Activated naive CD4-positive, alpha-beta T cell treated with anti-CD3 and anti-CD28 coated beads, Interleukin-2, amount 10 ng/mL, durations not matched to agents 7 days and 5 days (primary cell): Measurements from ENCODE around the gene B3GAT2.

Experiments used
- CTCF ChIA-PET: fragments of 350-600 bp; sonication (Branson Sonifier 250); formaldehyde crosslinking; loops from one replicate; lab custom pipeline; 2021; ENCODE audit warnings: antibody characterized with exemption; lab: Charles Lee
- DNase-seq: peaks from one replicate; pipeline ENCODE4 v3.0.0-alpha.2; 2020
- H3K27ac Mint-ChIP-seq: one replicate; pipeline ENCODE4 v1.8.0; 2021; ENCODE audit warnings: mild to moderate bottlenecking, moderate library complexity, mixed read lengths
- H3K27me3 Mint-ChIP-seq: one replicate; pipeline ENCODE4 v1.8.0; 2021; ENCODE audit warnings: mild to moderate bottlenecking, mixed read lengths
- H3K36me3 Mint-ChIP-seq: one replicate; pipeline ENCODE4 v1.8.0; 2021; ENCODE audit warnings: mixed read lengths
- H3K4me1 Mint-ChIP-seq: one replicate; pipeline ENCODE4 v1.8.0; 2021; ENCODE audit warnings: mixed read lengths
- H3K4me3 Mint-ChIP-seq: one replicate; pipeline ENCODE4 v1.8.0; 2021; ENCODE audit warnings: mild to moderate bottlenecking, moderate library complexity, mixed read lengths
- H3K9me3 Mint-ChIP-seq: one replicate; pipeline ENCODE4 v1.8.0; 2021; ENCODE audit warnings: mixed read lengths

Gene B3GAT2

GRCh38 chr6:70846207-70846835 lies 110.5 kb downstream of the B3GAT2 start:
- H3K36me3 Mint-ChIP-seq, result peaks cover 17% of the 10 kb centered on the region
- H3K27me3 Mint-ChIP-seq, result no peaks in the 10 kb centered on the region
- no peaks in the 10 kb centered on the region for H3K9me3 Mint-ChIP-seq
- no peak overlapping the region for H3K4me3 Mint-ChIP-seq
- no peak for DNase-seq
- no peak overlapping the region for H3K27ac Mint-ChIP-seq
- CTCF ChIA-PET, result no interaction called here
- no peaks in the 10 kb centered on the region for H3K4me1 Mint-ChIP-seq

- Mint-ChIP-seq H3K9me3 (no peaks in the 10 kb centered on the region), H3K27me3 (no peaks in the 10 kb centered on the region), H3K4me1 (no peaks in the 10 kb centered on the region), H3K4me3 (no peak overlapping the region), H3K27ac (no peak overlapping the region), H3K36me3 (peaks cover 18% of the 10 kb centered on the region)
- CTCF ChIA-PET, result no interaction called here
- no peak for DNase-seq
Measured at GRCh38 chr6:70844301-70844700, 112.6 kb downstream of the B3GAT2 start.

- CTCF ChIA-PET, result interaction anchor here (1.1 kb wide), 1 partner anchor 37 kb away, joined by 3 read pairs; no protein-coding TSS in a partner anchor
- H3K27me3 Mint-ChIP-seq, result no peaks in the 10 kb centered on the region
Measured at GRCh38 chr6:70843328-70843918, 113.4 kb downstream of the B3GAT2 start.

GRCh38 chr6:70842541-70842940 lies 114.3 kb downstream of the B3GAT2 start:
- no peak overlapping the region for H3K4me3 Mint-ChIP-seq
- peaks cover 14% of the 10 kb centered on the region for H3K36me3 Mint-ChIP-seq
- DNase-seq, result no peak
- H3K4me1 Mint-ChIP-seq, result no peaks in the 10 kb centered on the region
- CTCF ChIA-PET, result no interaction called here
- no peaks in the 10 kb centered on the region for H3K9me3 Mint-ChIP-seq
- H3K27ac Mint-ChIP-seq, result no peak overlapping the region
- H3K27me3 Mint-ChIP-seq, result no peaks in the 10 kb centered on the region

More at GRCh38 chr6:70843328-70843918, 113.4 kb downstream of the B3GAT2 start:
- no peaks in the 10 kb centered on the region for H3K9me3 Mint-ChIP-seq
- peaks cover 16% of the 10 kb centered on the region for H3K36me3 Mint-ChIP-seq
- H3K4me1 Mint-ChIP-seq, result no peaks in the 10 kb centered on the region
- no peak overlapping the region for H3K4me3 Mint-ChIP-seq
- DNase-seq, result no peak
- H3K27ac Mint-ChIP-seq, result no peak overlapping the region

DNA sequence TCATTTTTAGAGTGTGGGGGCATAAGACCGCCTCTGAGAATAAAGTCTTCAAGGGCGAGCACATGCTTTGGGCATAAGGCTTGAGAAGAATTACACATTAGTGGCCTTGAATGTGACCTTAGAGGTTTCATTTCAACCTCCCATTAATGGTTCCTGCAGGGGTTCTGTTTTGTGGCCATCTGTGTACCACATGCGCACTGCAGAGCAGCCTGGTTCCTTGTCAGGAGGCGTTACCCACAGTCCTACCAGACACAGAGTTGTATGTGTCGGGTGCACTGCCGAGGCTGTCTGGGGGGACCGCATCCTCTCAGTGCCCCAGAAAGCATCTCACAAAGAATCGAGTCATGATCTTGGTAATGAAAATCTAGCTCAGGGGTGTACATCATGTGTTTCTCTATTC lies 115.7 kb downstream of the B3GAT2 start:
- no peak for DNase-seq
- H3K9me3 Mint-ChIP-seq, result no peaks in the 10 kb centered on the region
- H3K4me3 Mint-ChIP-seq, result no peak overlapping the region
- no peaks in the 10 kb centered on the region for H3K27me3 Mint-ChIP-seq
- H3K4me1 Mint-ChIP-seq, result no peaks in the 10 kb centered on the region
- CTCF ChIA-PET, result no interaction called here
- H3K27ac Mint-ChIP-seq, result no peak overlapping the region
- H3K36me3 Mint-ChIP-seq, result peaks cover 15% of the 10 kb centered on the region

- H3K27ac Mint-ChIP-seq, result no peak overlapping the region
- CTCF ChIA-PET, result no interaction called here
- H3K36me3 Mint-ChIP-seq, result peaks cover 10% of the 10 kb centered on the region
- no peak overlapping the region for H3K4me3 Mint-ChIP-seq
- H3K27me3 Mint-ChIP-seq, result no peaks in the 10 kb centered on the region
- DNase-seq, result no peak
- no peaks in the 10 kb centered on the region for H3K4me1 Mint-ChIP-seq
- no peaks in the 10 kb centered on the region for H3K9me3 Mint-ChIP-seq
Measured at GRCh38 chr6:70839286-70840266, 117.3 kb downstream of the B3GAT2 start.

GRCh38 chr6:70838907-70839285 lies 118.0 kb downstream of the B3GAT2 start:
- Mint-ChIP-seq H3K4me3 (no peak overlapping the region), H3K27ac (no peak overlapping the region), H3K27me3 (no peaks in the 10 kb centered on the region), H3K36me3 (peaks cover 10% of the 10 kb centered on the region), H3K9me3 (no peaks in the 10 kb centered on the region), H3K4me1 (no peaks in the 10 kb centered on the region)
- CTCF ChIA-PET, result no interaction called here
- DNase-seq, result no peak

DNA sequence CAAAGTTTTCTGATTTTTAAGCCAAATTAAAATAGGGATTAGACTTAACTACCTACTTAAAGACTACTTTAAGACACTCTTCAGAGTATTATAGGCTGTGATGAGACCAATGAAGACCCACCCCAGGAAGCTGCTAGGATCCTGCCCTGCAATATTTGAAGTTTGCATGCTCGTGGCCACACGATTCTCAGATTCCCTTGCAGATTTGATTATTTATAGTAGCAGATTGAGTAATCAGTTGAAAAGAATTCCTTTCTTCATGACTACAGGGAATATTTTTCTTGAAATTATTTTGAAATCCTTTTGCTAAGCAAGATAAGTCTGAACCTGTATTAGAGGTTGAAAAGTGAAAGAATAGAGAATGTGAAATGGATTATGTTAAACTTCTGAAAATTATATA lies 122.3 kb downstream of the B3GAT2 start:
- Mint-ChIP-seq H3K4me3 (no peak overlapping the region), H3K27me3 (no peaks in the 10 kb centered on the region), H3K27ac (no peak overlapping the region), H3K4me1 (no peaks in the 10 kb centered on the region), H3K36me3 (peaks cover 23% of the 10 kb centered on the region), H3K9me3 (peaks cover 4% of the 10 kb centered on the region)
- DNase-seq, result no peak
- CTCF ChIA-PET, result no interaction called here

DNA sequence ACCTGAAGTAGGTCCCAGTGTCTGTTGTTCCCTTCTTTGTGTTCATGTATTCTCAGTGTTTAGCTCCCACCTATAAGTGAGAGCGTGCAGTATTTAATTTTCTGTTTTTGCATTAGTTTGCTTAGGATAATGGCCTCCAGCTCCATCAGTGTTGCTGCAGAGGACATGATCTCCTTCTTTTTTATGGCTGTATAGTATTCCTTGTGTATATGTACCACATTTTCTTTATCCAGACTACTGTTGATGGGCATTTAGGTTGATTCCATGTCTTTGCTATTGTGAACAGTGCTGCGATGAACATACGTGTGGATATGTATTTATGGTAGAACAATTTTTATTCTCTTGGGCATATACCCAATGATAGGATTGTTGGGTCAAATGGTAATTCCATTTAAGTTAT lies 125.4 kb downstream of the B3GAT2 start:
- CTCF ChIA-PET, result no interaction called here
- Mint-ChIP-seq H3K4me1 (no peaks in the 10 kb centered on the region), H3K9me3 (peaks cover 4% of the 10 kb centered on the region), H3K27me3 (no peaks in the 10 kb centered on the region), H3K27ac (no peak overlapping the region), H3K36me3 (peaks cover 18% of the 10 kb centered on the region), H3K4me3 (no peak overlapping the region)
- DNase-seq, result no peak

- CTCF ChIA-PET, result no interaction called here
- no peak overlapping the region for H3K27ac Mint-ChIP-seq
- no peaks in the 10 kb centered on the region for H3K4me1 Mint-ChIP-seq
- H3K4me3 Mint-ChIP-seq, result no peak overlapping the region
- DNase-seq, result no peak
- peaks cover 6% of the 10 kb centered on the region for H3K9me3 Mint-ChIP-seq
- no peaks in the 10 kb centered on the region for H3K27me3 Mint-ChIP-seq
- peaks cover 12% of the 10 kb centered on the region for H3K36me3 Mint-ChIP-seq
Measured at GRCh38 chr6:70823651-70824050, 133.2 kb downstream of the B3GAT2 start.

GRCh38 chr6:70821751-70822150 lies 135.1 kb downstream of the B3GAT2 start:
- Mint-ChIP-seq H3K27me3 (no peaks in the 10 kb centered on the region), H3K27ac (no peak overlapping the region), H3K9me3 (peaks cover 6% of the 10 kb centered on the region), H3K4me1 (no peaks in the 10 kb centered on the region), H3K36me3 (peaks cover 15% of the 10 kb centered on the region), H3K4me3 (no peak overlapping the region)
- DNase-seq, result no peak
- CTCF ChIA-PET, result no interaction called here

DNA sequence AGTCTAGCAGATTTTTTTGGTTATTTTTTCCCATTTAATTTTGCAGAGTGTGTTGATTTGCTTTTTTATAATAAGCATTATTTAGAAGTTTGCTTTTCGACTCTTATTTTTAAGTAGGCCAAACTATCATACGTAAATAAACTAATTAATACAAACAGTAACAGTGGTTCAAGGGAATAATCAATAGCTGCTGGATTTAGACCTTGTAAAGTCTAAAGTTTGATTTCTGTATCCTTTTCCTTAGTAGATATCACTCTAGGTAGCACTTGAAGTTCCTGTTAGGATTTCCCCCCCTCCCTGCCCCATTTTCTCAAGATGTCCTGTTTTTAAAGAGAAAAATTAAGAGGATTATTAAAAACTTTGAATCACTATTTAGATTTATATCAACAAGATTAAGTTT lies 136.1 kb downstream of the B3GAT2 start:
- no peak overlapping the region for H3K4me3 Mint-ChIP-seq
- H3K9me3 Mint-ChIP-seq, result peaks cover 6% of the 10 kb centered on the region
- no peaks in the 10 kb centered on the region for H3K27me3 Mint-ChIP-seq
- no peak overlapping the region for H3K27ac Mint-ChIP-seq
- DNase-seq, result no peak
- no peaks in the 10 kb centered on the region for H3K4me1 Mint-ChIP-seq
- peaks cover 15% of the 10 kb centered on the region for H3K36me3 Mint-ChIP-seq
- CTCF ChIA-PET, result interaction anchor here (0.9 to 1.0 kb wide), 2 partner anchors 11 to 63 kb away, joined by 3 read pairs; no protein-coding TSS in a partner anchor

DNA sequence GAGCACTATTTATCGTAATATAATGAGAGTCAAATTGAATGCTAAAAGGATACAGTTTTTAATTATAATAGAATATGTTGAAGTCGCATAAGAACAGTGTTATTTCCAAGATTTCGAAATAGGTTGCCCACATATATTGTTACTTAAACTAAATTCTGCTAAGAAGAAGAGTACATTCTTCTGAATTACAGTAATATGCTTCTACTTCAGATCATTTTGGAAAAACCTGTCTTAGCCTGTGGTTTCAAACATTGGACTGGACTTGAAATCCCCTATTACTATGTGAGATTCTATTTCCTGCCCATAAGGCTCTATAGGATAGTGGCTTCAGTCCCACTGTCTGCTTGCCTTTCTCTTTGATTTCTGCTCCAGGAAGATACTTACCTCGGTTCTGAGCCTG lies 137.2 kb downstream of the B3GAT2 start:
- no peak overlapping the region for H3K27ac Mint-ChIP-seq
- no peak for DNase-seq
- H3K4me1 Mint-ChIP-seq, result no peaks in the 10 kb centered on the region
- no peak overlapping the region for H3K4me3 Mint-ChIP-seq
- peaks cover 6% of the 10 kb centered on the region for H3K9me3 Mint-ChIP-seq
- CTCF ChIA-PET, result interaction anchor here (0.9 to 1.2 kb wide), 3 partner anchors 10 to 66 kb away, joined by 3 read pairs; no protein-coding TSS in a partner anchor
- H3K36me3 Mint-ChIP-seq, result peaks cover 15% of the 10 kb centered on the region
- no peaks in the 10 kb centered on the region for H3K27me3 Mint-ChIP-seq

DNA sequence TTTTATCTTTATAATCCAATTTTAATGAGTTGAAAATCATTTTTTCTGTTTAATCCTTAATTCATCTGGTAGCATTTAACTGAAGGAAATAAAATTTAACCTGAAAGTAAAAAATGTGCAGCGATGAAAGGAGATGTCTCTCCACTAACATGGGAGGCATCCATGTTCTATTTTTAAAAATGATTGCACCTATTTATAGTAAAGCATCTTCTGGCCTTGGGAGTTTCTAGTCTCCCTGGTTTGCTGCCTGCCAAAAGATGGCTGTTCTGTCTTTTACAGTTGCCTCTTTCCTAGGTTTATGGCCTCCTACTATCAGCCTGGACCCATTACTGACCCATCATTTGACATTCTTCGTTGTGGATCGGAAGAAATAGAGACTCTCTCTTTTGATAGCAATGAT lies 143.0 kb downstream of the B3GAT2 start:
- peaks cover 11% of the 10 kb centered on the region for H3K36me3 Mint-ChIP-seq
- no peak for DNase-seq
- H3K9me3 Mint-ChIP-seq, result no peaks in the 10 kb centered on the region
- no peak overlapping the region for H3K4me3 Mint-ChIP-seq
- H3K27ac Mint-ChIP-seq, result no peak overlapping the region
- H3K4me1 Mint-ChIP-seq, result no peaks in the 10 kb centered on the region
- no peaks in the 10 kb centered on the region for H3K27me3 Mint-ChIP-seq
- CTCF ChIA-PET, result no interaction called here
